Measurements from ENCODE around the gene SLC8A3.

Gene SLC8A3

GRCh38 chr14:70116278-70116677 lies 72.5 kb downstream of the SLC8A3 start:
- DNase-seq = no peak
- ATAC-seq = no peak

DNA sequence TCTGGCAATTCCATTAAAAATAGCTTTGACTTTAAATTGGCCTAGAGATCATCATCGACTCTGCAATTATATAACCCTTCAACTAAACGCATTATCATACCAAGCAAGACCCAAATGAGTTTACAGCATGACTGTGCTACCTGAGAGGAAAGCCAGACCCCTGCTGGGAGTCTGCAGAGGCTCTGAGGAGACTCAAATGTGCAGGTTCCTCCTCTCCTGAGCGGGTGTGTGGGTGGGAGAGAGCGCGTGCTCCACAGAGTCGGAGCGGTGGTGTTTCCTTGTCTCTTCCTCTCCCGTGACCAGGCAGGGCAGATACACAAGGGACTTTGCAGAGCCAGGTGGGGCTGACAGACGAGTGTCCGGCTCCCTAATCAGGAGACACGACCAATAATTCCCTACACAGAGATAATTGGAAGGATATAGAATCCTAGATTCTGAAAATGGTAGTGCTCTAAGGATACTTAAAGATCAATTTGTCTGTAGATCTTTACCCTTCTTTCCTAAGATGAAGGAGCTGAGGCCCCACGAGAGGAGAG lies 74.1 kb downstream of the SLC8A3 start:
- ATAC-seq (no peak), DNase-seq (no peak)

DNA sequence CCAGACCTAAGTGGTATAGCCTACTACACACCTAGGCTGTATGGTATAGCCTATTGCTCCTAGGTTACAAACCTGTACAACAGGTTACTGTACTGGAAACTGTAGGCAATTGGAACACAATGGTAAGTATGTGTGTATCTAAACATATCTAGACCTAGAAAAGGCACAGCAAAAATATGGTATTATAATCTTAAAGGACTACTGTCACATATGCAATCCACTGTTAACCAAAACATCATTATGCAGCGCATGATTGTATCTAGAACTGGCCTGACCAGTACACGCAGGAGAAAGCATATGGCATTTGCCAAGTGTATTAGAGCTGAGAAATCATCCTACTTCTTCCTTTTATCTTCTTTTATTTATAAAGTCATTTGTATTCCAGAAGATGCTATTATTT lies 75.5 kb downstream of the SLC8A3 start:
- ATAC-seq (no peak), DNase-seq (no peak)

- no peak for DNase-seq
- no peak for ATAC-seq
These were observed 80.3 kb downstream of the SLC8A3 start for GRCh38 chr14:70108419-70108818.

DNA sequence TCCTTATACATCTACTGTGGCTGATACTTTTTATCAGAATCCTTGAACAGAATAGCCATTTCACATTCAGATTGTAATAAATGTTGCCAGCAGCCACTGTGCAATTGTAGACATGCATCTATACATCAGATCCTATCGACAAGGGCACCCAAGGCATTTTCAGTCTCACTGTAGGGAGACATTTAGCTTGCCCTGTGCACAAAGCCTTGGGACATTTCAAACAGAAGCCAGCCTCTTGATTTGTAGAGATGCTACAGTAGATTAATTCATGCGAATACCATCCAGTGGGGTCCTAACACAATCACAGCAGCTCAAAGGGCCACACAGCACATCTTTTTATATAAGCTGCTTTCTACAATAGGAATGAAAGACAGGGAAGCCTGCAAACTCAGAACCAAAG lies 81.4 kb downstream of the SLC8A3 start:
- ATAC-seq = no peak

DNA sequence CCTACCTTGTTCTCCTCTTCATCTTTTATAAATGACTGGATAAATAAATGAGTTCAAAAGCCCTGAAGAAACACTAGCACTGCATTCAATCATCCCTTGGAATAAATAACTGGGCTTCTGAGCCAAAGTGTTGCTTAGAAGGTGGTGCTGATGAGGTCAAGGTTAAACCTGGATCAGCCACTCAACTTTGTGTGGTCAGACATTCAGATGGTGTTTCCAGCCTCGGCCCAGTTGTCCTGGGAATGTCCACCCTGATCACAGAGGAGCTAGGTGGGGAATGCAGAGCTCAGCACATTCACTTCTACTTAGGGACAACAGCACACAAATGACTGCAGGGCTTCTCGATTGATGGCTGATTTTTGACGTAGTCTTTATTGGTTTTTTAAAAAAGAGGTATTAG lies 88.7 kb downstream of the SLC8A3 start:
- ATAC-seq = no peak
- no peak for DNase-seq

More for the DNA sequence above, 81.4 kb downstream of the SLC8A3 start:
- DNase-seq = no peak

DNA sequence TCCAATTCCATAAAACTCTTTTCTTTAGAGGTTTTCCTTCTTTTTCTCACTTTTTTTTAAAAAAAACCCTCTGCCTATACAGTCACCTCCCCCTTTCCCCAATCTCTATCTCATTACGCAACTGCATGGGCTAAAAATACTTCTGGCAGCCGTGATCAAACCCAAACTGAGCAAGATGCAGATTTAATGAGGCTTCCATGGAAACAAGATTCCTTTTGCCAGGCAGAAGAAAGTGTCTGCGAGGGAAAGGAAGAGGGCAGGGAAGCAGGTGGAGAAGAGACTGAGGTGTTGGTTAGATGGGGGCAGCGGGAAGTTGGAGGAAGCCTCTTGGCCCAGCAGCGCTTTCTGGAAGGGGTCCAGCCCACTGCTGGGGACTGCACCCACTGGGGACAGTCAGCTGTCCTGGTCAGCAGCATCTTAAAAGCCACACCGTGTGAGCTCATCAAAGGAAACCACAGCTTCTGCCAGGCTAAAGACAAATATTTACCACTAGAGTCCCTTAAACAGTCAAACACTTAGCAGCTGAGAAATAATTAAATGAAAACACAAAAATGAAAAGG lies 90.4 kb downstream of the SLC8A3 start:
- ATAC-seq (no peak), DNase-seq (no peak)

DNA sequence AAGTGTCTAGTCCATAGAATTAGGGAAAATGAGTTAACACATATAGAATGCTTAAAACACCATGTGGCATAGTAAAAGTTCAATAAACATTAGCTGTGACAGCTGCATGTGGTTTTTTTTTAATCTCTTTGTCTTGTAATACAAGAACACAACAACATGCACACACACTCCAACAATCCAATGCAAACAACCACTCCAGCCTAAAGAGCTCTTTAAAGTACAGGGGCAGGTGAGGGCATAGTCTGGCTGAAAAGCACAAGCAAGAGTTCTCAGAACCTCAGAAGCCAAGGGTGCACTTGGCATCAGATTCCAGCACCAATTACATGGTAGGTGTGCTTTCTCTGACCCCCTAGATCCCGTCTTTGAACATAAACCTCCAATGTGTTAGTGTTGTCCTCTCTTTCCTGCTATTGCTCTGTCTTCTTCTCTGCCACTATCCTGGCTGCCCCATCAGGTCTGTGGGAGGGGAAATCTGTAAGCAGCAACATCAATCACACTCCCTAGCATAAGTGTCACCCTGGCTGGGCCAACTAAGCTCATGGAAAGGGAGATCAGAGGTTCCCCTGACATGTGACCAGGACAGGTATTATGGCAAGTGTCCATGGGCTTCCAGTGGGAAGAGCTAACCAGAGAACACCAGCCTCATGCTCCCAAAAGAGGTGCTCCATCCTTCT lies 91.0 kb downstream of the SLC8A3 start:
- ATAC-seq = no peak
- no peak for DNase-seq

GRCh38 chr14:70096866-70097265 lies 91.9 kb downstream of the SLC8A3 start:
- no peak for DNase-seq
- no peak for ATAC-seq

DNA sequence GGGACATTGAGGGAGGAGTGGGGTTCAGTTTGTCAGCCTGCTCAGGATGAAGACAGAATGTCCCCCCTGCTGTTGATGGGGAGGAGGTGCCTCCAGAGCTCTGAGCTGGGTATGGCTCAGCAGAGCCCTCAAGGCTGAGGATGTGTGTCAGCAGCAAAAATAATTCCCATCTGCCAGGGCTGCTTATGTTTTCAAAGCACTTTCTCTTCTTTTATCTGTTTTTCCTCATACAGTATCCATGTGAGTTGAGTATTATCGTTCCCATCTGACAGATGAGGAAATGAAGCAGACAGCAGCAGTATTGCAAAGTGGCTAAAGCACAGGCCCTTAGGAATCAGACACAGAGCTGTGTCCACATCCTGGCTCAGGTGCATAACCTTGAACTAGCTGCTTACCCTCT lies 94.1 kb downstream of the SLC8A3 start:
- ATAC-seq = no peak
- no peak for DNase-seq

DNA sequence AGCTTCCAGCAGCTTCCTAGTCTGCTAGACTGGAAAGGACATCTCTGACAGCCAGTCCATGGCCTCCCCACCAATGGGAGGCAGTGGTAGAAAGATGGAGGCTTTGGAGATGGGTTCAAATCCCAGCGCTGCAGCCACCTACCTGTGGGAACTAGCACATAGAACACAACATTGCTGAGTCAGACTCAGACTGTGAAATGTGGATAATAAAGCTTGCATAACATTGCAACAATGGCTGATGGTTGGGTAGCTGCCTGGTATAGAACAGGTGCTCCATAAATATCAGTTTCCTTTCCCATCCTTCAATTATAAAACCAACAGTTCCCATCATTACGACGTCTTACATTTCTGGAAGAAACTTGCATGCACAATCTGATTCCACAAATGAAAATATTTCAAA lies 94.6 kb downstream of the SLC8A3 start:
- DNase-seq (no peak), ATAC-seq (no peak)

GRCh38 chr14:70093156-70093555 lies 95.6 kb downstream of the SLC8A3 start:
- DNase-seq (no peak), ATAC-seq (no peak)

GRCh38 chr14:70087380-70087697 lies 101.4 kb downstream of the SLC8A3 start:
- ATAC-seq = no peak
- no peak for DNase-seq

DNA sequence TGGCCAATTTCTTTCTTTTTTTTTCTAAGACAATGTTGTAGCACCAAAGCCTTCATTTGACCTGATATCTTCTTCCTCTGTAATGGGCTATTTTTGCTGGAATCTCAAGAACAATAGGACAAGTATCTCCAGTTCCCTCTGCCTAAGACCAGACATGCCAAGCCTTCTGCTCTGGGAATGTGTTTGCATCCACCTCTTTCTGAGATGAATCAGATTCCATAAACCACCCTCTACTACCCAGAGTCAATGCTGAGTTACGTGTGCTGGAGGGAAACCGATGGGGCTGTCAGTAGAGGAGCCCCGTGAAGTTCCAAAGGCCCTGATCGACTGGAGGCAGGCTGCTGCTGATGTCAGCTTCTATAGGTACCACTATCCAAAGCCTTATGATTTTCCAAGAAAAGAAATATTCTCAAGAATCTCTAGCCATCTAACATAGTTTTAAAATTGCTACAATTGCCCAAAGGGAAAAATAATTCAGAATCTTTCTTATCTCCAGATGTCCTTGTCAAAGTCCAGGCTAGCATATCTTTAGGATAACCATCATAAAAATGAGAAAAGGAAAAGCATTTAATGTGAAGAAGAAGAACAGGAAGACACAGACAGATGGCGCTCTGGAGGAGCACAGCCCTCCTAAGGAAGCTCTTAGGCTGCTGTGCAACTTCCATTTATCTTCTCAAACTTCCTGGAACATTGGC lies 101.9 kb downstream of the SLC8A3 start:
- peak; percentile 11 for DNase-seq

DNA sequence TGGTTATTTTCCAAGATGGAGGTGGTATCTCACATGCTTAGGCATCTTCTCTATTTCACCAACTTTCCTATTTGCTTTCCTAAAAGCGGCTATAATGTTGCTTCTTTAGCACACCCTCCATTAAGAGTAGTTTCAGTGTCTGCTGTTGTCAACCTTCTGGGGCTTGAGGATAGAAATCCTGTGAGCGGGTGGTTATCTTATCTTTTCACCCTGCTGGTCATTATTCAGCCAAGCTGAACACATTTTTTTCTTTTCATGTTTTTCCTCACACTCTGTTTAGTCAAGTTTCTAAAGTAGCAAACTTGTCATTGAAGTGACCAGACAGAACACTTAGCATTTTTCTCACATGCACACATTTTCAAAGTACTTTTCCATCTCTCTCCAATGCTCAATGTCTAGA lies 104.5 kb downstream of the SLC8A3 start:
- DNase-seq = no peak
- ATAC-seq = no peak

More for the DNA sequence above, 101.9 kb downstream of the SLC8A3 start:
- no peak for ATAC-seq

GRCh38 chr14:70082394-70082793 lies 106.4 kb downstream of the SLC8A3 start:
- ATAC-seq = no peak
- no peak for DNase-seq

DNA sequence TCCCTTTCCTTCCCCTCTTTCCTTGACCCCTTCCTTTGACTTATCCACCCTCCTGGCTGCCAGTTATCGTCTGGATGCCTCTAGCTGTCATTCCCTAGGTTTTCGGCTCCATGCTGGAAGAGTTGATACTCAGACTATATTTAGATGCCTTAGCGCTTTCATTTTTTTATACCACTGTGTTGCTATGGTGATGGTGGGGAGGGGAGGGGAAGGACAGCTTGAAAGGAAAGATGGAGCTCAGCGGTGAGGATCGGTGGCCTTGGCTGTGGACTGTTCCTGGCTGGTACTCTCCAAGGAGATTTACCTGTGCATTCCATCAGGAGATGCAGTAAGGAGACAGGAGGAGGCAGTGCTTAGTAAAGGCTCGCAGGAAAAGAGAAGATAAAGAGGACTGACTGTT lies 108.7 kb downstream of the SLC8A3 start:
- no peak for ATAC-seq
- DNase-seq = no peak

GRCh38 chr14:70078329-70078728 lies 110.4 kb downstream of the SLC8A3 start:
- no peak for DNase-seq
- no peak for ATAC-seq

DNA sequence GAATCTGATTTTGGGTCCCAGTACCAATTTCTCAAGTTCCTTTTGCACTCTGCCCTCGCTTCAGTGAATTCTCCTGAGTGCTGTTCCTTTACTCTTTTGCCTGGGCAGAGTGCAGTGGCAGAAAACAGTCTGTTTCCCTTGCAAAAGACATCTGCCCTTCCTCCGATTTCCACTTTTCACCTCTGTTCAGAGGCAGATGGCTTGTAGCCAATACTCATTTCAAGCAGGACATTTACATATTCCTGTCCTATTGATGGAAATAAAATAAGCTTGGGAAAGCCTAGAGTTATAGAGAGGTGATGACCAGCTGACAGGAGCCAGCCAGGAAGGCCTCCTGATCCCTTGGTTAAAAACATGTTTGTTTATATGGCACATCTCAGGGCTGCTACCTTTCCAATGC lies 111.0 kb downstream of the SLC8A3 start:
- ATAC-seq (no peak), DNase-seq (no peak)

- DNase-seq (no peak), ATAC-seq (no peak)
These were observed 111.7 kb downstream of the SLC8A3 start for GRCh38 chr14:70077005-70077404.

DNA sequence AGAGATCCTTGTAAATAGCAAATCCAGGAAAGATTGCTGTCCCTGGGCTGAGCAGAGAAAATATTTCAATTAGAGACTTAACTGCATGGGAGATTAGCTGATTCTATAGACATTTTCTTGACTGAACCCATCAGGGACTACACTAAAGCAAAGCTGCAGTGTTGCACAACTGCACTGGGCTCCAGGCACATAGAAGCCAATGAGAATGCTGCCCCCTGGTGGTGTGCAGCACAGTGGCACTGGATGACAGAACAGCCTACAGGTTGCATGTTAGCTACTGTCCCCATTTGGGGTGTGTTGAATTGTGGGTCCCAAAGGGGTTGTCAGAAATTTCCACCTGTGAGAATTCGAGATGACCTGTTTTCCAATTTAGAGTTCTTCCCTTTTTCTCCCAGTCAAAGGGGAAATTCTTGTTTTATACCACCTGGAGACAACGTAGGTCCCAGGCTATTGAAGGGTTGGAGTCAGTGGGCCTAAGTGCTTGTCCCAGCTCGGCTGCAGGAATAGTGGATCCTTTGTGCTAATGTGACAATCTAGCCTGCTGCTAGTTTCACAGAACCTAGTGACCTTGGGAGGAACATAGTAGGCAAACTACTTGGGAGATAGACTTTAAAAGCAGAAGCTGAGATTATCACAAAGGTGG lies 114.7 kb downstream of the SLC8A3 start:
- ATAC-seq (peak; percentile 72), DNase-seq (peak; percentile 70)

GRCh38 chr14:70069186-70069585 lies 119.6 kb downstream of the SLC8A3 start:
- DNase-seq = no peak
- no peak for ATAC-seq

- DNase-seq (no peak), ATAC-seq (no peak)
These were observed 120.9 kb downstream of the SLC8A3 start for GRCh38 chr14:70067810-70068209.

Measured in stimulated activated naive CD8-positive, alpha-beta T cell treated with anti-CD3 and anti-CD28 coated beads, Interleukin-15, Interleukin-2, amounts not matched to agents 100 U/mL and 50 U/mL, for 24 hours (primary cell).